Karpas-422 (cell line): ENCODE data around the gene CTIF. TPM values are rescaled to one million over a fixed set of nuclear protein-coding genes. Genes with fewer than 3 reads are reported as not detected.

Experiments used
- DNase-seq: peaks from one replicate; pipeline ENCODE4 v3.0.0-alpha.2; 2015
- H2AFZ ChIP-seq: fragments of 200-600 bp; sonication (generic); 2 replicates; pipeline ENCODE4 v1.6.1; 2014; ENCODE audit warnings: antibody characterized with exemption, low read length, mixed read lengths
- H3K27ac ChIP-seq: fragments of 200-600 bp; sonication (generic); 2 replicates; pipeline ENCODE4 v1.5.1; 2014; ENCODE audit warnings: mild to moderate bottlenecking, low read length, moderate library complexity
- H3K27me3 ChIP-seq: fragments of 200-600 bp; sonication (generic); 2 replicates; pipeline ENCODE4 v1.6.1; 2014; ENCODE audit warnings: low read length, mixed read lengths
- H3K36me3 ChIP-seq: fragments of 200-600 bp; sonication (generic); 2 replicates; pipeline ENCODE4 v1.6.1; 2014; ENCODE audit warnings: low read length, mixed read lengths; ENCODE audit not compliant: insufficient read depth
- H3K4me1 ChIP-seq: fragments of 200-600 bp; sonication (generic); 2 replicates; pipeline ENCODE4 v1.6.1; 2014; ENCODE audit warnings: mild to moderate bottlenecking, low read length, mixed read lengths
- H3K4me2 ChIP-seq: fragments of 200-600 bp; sonication (generic); 2 replicates; pipeline ENCODE4 v1.6.1; 2014; ENCODE audit warnings: low read length, low read depth, mild to moderate bottlenecking; ENCODE audit not compliant: poor library complexity, severe bottlenecking
- H3K4me3 ChIP-seq: fragments of 200-600 bp; sonication (generic); 2 replicates; pipeline ENCODE4 v1.5.1; 2014; ENCODE audit warnings: mild to moderate bottlenecking, antibody characterized with exemption, low read length, mixed read lengths
- H3K79me2 ChIP-seq: fragments of 200-600 bp; sonication (generic); 2 replicates; pipeline ENCODE4 v1.6.1; 2014; ENCODE audit warnings: mild to moderate bottlenecking, low read length, mixed read lengths
- H3K9ac ChIP-seq: fragments of 200-600 bp; sonication (generic); 2 replicates; pipeline ENCODE4 v1.6.0; 2014; ENCODE audit warnings: low read length
- H3K9me2 ChIP-seq: fragments of 200-600 bp; sonication (generic), shearing (Covaris generic); replicated peaks from 2 replicates; pipeline ENCODE4 v1.6.0; 2014; ENCODE audit warnings: mild to moderate bottlenecking, low read length, moderate library complexity; ENCODE audit not compliant: insufficient read depth
- H3K9me3 ChIP-seq: fragments of 300-700, 200-600 bp; sonication (generic); 2 replicates; pipeline ENCODE4 v1.6.1; 2014; ENCODE audit warnings: low read length, mixed read lengths
- H4K20me1 ChIP-seq: fragments of 200-600 bp; sonication (generic); 2 replicates; pipeline ENCODE4 v1.6.1; 2014; ENCODE audit warnings: mild to moderate bottlenecking, antibody characterized with exemption, low read length, low read depth; ENCODE audit not compliant: insufficient read depth
- total RNA-seq: library from RNA; depleted of rRNA; stranded (reverse); fragments of >200 nt; shearing (Covaris generic); gene quantifications from 2 replicates; pipeline ENCODE4 v1.2.3, GENCODE V29; 2014; ENCODE audit warnings: low replicate concordance

The CTIF gene
- total RNA-seq, 1 experiment from 2014 or later, result 0.60 TPM

GRCh38 chr18:48597671-48598070, 58.8 kb downstream of the CTIF start:
- DNase-seq, result no peak
- H3K4me2 ChIP-seq, result no peak overlapping the region
- no peaks in the 10 kb centered on the region for H3K4me1 ChIP-seq
- H3K9me3 ChIP-seq, result no peaks in the 10 kb centered on the region
- H3K27me3 ChIP-seq, result no peaks in the 10 kb centered on the region
- no peak overlapping the region for H3K9ac ChIP-seq
- no peaks in the 10 kb centered on the region for H3K36me3 ChIP-seq
- no peak overlapping the region for H3K27ac ChIP-seq
- H3K4me3 ChIP-seq, result no peak overlapping the region
- no peaks in the 10 kb centered on the region for H3K79me2 ChIP-seq
- H4K20me1 ChIP-seq, result no peaks in the 10 kb centered on the region
- H3K9me2 ChIP-seq, result 0 out of 2 replicates have a peak, but pooled peaks cover under 1% of the 10 kb centered on the region
- no peak overlapping the region for H2AFZ ChIP-seq

GRCh38 chr18:48599391-48599790, 60.6 kb downstream of the CTIF start:
- Histone ChIP-seq H3K79me2 (no peaks in the 10 kb centered on the region), H3K27ac (no peak overlapping the region), H3K4me1 (no peaks in the 10 kb centered on the region), H4K20me1 (no peaks in the 10 kb centered on the region), H2AFZ (no peak overlapping the region), H3K9me3 (no peaks in the 10 kb centered on the region), H3K9me2 (0 out of 2 replicates have a peak, but pooled peaks cover 4% of the 10 kb centered on the region), H3K9ac (no peak overlapping the region), H3K27me3 (no peaks in the 10 kb centered on the region), H3K4me3 (no peak overlapping the region), H3K36me3 (no peaks in the 10 kb centered on the region), H3K4me2 (no peak overlapping the region)
- no peak for DNase-seq

- peaks cover under 1% of the 10 kb centered on the region; the same call in 1 of the 2 replicates for H3K4me1 ChIP-seq
- H3K9me2 ChIP-seq, result 0 out of 2 replicates have a peak, but pooled peaks cover 4% of the 10 kb centered on the region
- H3K9ac ChIP-seq, result no peak overlapping the region
- H3K27ac ChIP-seq, result no peak overlapping the region
- no peaks in the 10 kb centered on the region for H3K36me3 ChIP-seq
- H3K9me3 ChIP-seq, result no peaks in the 10 kb centered on the region
- DNase-seq, result no peak
- no peaks in the 10 kb centered on the region for H3K79me2 ChIP-seq
- no peak overlapping the region for H3K4me2 ChIP-seq
- H3K4me3 ChIP-seq, result no peak overlapping the region
- H2AFZ ChIP-seq, result no peak overlapping the region
- H3K27me3 ChIP-seq, result no peaks in the 10 kb centered on the region
- H4K20me1 ChIP-seq, result no peaks in the 10 kb centered on the region
Observed at GRCh38 chr18:48600046-48600445, 61.2 kb downstream of the CTIF start.

- H3K36me3 ChIP-seq, result no peaks in the 10 kb centered on the region
- no peak overlapping the region for H3K27ac ChIP-seq
- no peak overlapping the region for H3K9ac ChIP-seq
- H3K27me3 ChIP-seq, result no peaks in the 10 kb centered on the region
- peaks cover 5% of the 10 kb centered on the region for H3K4me1 ChIP-seq
- no peak for DNase-seq
- H3K9me3 ChIP-seq, result no peaks in the 10 kb centered on the region
- no peaks in the 10 kb centered on the region for H3K79me2 ChIP-seq
- H3K4me2 ChIP-seq, result no peak overlapping the region
- H4K20me1 ChIP-seq, result no peaks in the 10 kb centered on the region
- 0 out of 2 replicates have a peak, but pooled peaks cover 4% of the 10 kb centered on the region for H3K9me2 ChIP-seq
- no peak overlapping the region for H3K4me3 ChIP-seq
- no peak overlapping the region for H2AFZ ChIP-seq
Observed at GRCh38 chr18:48600456-48601090, 61.7 kb downstream of the CTIF start.

GRCh38 chr18:48601343-48601742, 62.5 kb downstream of the CTIF start:
- Histone ChIP-seq H3K4me3 (no peak overlapping the region), H3K36me3 (no peaks in the 10 kb centered on the region), H3K27ac (no peak overlapping the region)

GRCh38 chr18:48602759-48603390, 64.0 kb downstream of the CTIF start:
- Histone ChIP-seq H3K27me3 (no peaks in the 10 kb centered on the region), H3K9me3 (no peaks in the 10 kb centered on the region), H3K4me3 (no peak overlapping the region), H3K9me2 (0 out of 2 replicates have a peak, but pooled peaks cover 4% of the 10 kb centered on the region), H3K4me1 (peaks cover 8% of the 10 kb centered on the region), H3K9ac (no peak overlapping the region), H3K79me2 (no peaks in the 10 kb centered on the region), H3K4me2 (no peak overlapping the region), H3K27ac (no peak overlapping the region), H2AFZ (no peak overlapping the region), H4K20me1 (no peaks in the 10 kb centered on the region), H3K36me3 (no peaks in the 10 kb centered on the region)
- DNase-seq, result no peak

More at GRCh38 chr18:48601343-48601742, 62.5 kb downstream of the CTIF start:
- Histone ChIP-seq H3K27me3 (no peaks in the 10 kb centered on the region), H2AFZ (no peak overlapping the region), H3K9me3 (no peaks in the 10 kb centered on the region), H3K9me2 (0 out of 2 replicates have a peak, but pooled peaks cover 4% of the 10 kb centered on the region), H3K4me2 (no peak overlapping the region), H3K4me1 (peaks cover 8% of the 10 kb centered on the region), H3K9ac (no peak overlapping the region), H4K20me1 (no peaks in the 10 kb centered on the region), H3K79me2 (no peaks in the 10 kb centered on the region)
- no peak for DNase-seq

GRCh38 chr18:48605408-48605845, 66.6 kb downstream of the CTIF start:
- Histone ChIP-seq H3K27me3 (no peaks in the 10 kb centered on the region), H4K20me1 (no peaks in the 10 kb centered on the region), H2AFZ (no peak overlapping the region), H3K4me1 (peaks cover 8% of the 10 kb centered on the region), H3K4me2 (no peak overlapping the region), H3K27ac (no peak overlapping the region), H3K9me3 (no peaks in the 10 kb centered on the region), H3K36me3 (no peaks in the 10 kb centered on the region), H3K79me2 (no peaks in the 10 kb centered on the region), H3K9me2 (0 out of 2 replicates have a peak, but pooled peaks cover 4% of the 10 kb centered on the region), H3K9ac (no peak overlapping the region), H3K4me3 (no peak overlapping the region)
- peak; percentile 78 for DNase-seq
